BLaER1 treated with 17β-estradiol and CSF1 and Interleukin-3, amounts not matched to agents 10 nM and 100 nM (cell line): ENCODE data around the gene OR10J4.

ENCODE experiments used
- H3K27ac ChIP-seq, 11 experiments: shearing (Covaris generic); formaldehyde crosslinking; 2 replicates each; pipeline ENCODE4 v1.8.1; 2022
- H3K27me3 ChIP-seq, 11 experiments: shearing (Covaris generic); formaldehyde crosslinking; 2 replicates each; pipeline ENCODE4 v1.8.1; 2022
- H3K36me3 ChIP-seq, 11 experiments: shearing (Covaris generic); formaldehyde crosslinking; 2 replicates each; pipeline ENCODE4 v1.8.1; 2022
- H3K4me1 ChIP-seq, 10 experiments: shearing (Covaris generic); formaldehyde crosslinking; 2 replicates each; pipeline ENCODE4 v1.8.1; 2022
- H3K4me2 ChIP-seq, 11 experiments: shearing (Covaris generic); formaldehyde crosslinking; 2 replicates each; pipeline ENCODE4 v1.8.1; 2022
- H3K4me3 ChIP-seq, 10 experiments: shearing (Covaris generic); formaldehyde crosslinking; 2 replicates each; pipeline ENCODE4 v1.8.1; 2022
- H3K9ac ChIP-seq, 11 experiments: shearing (Covaris generic); formaldehyde crosslinking; 2 replicates each; pipeline ENCODE4 v1.8.1; 2022
- H3K9me3 ChIP-seq, 11 experiments: shearing (Covaris generic); formaldehyde crosslinking; replicated peaks in 1 of 11; 2 replicates each; pipeline ENCODE4 v1.8.1; 2022
- H4K20me1 ChIP-seq, 11 experiments: shearing (Covaris generic); formaldehyde crosslinking; 2 replicates each; pipeline ENCODE4 v1.8.1; 2022
- Cebpa-rat ChIP-seq, 11 experiments: shearing (Covaris generic); IDR thresholded peaks; 2 replicates each; pipeline ENCODE4 v1.8.1; 2022

OR10J4 gene

GRCh38 chr1:159469921-159470533 lies 38.0 kb downstream of the OR10J4 start:
- H3K9me3 ChIP-seq = no peaks in the 10 kb centered on the region
- no peak overlapping the region for H3K4me2 ChIP-seq
- H3K27ac ChIP-seq = no peak overlapping the region
- H4K20me1 ChIP-seq = no peaks in the 10 kb centered on the region
- TF ChIP-seq Cebpa-rat (IDR thresholded peaks at IDR 0.05) = no peak
- H3K9ac ChIP-seq = no peak overlapping the region
- no peak overlapping the region for H3K4me3 ChIP-seq
- no peaks in the 10 kb centered on the region for H3K4me1 ChIP-seq
- H3K36me3 ChIP-seq = no peaks in the 10 kb centered on the region
- no peaks in the 10 kb centered on the region for H3K27me3 ChIP-seq

- Histone ChIP-seq H3K27ac (no peak overlapping the region), H3K4me3 (no peak overlapping the region), H3K9me3 (no peaks in the 10 kb centered on the region), H3K36me3 (no peaks in the 10 kb centered on the region), H3K4me2 (no peak overlapping the region), H3K27me3 (no peaks in the 10 kb centered on the region), H3K9ac (no peak overlapping the region), H3K4me1 (no peaks in the 10 kb centered on the region), H4K20me1 (no peaks in the 10 kb centered on the region)
- no peak for TF ChIP-seq Cebpa-rat (IDR thresholded peaks at IDR 0.05)
Measured at GRCh38 chr1:159473335-159473734, 41.3 kb downstream of the OR10J4 start.

GRCh38 chr1:159474926-159475325 lies 42.9 kb downstream of the OR10J4 start:
- no peaks in the 10 kb centered on the region for H4K20me1 ChIP-seq
- no peaks in the 10 kb centered on the region for H3K36me3 ChIP-seq
- no peak for TF ChIP-seq Cebpa-rat (IDR thresholded peaks at IDR 0.05)
- no peaks in the 10 kb centered on the region for H3K27me3 ChIP-seq
- no peak overlapping the region for H3K4me2 ChIP-seq
- no peak overlapping the region for H3K4me3 ChIP-seq
- H3K9ac ChIP-seq = no peak overlapping the region
- H3K9me3 ChIP-seq = no peaks in the 10 kb centered on the region
- no peaks in the 10 kb centered on the region for H3K4me1 ChIP-seq
- no peak overlapping the region for H3K27ac ChIP-seq
